ENCODE data around the gene SUGT1.

SUGT1 gene

GRCh38 chr13:52726258-52726657, 73.6 kb downstream of the SUGT1 start:
- no peak overlapping the region for H3K27ac ChIP-seq
- DNase-seq (ENCODE audit: low read depth, low spot score), result no peak

GRCh38 chr13:52734075-52734623, 81.5 kb downstream of the SUGT1 start:
- H3K27ac ChIP-seq, result no peak overlapping the region
- no peak for DNase-seq (ENCODE audit: low read depth, low spot score)

- H3K27ac ChIP-seq, result no peak overlapping the region
- no peak for DNase-seq (ENCODE audit: low read depth, low spot score)
Measured at GRCh38 chr13:52736891-52737290, 84.3 kb downstream of the SUGT1 start.

GRCh38 chr13:52737451-52737850, 84.8 kb downstream of the SUGT1 start:
- no peak for DNase-seq (ENCODE audit: low read depth, low spot score)
- no peak overlapping the region for H3K27ac ChIP-seq

- no peak for DNase-seq (ENCODE audit: low read depth, low spot score)
Measured at GRCh38 chr13:52737965-52738364, 85.3 kb downstream of the SUGT1 start.

GRCh38 chr13:52738719-52739467, 86.3 kb downstream of the SUGT1 start:
- H3K27ac ChIP-seq, result no peak overlapping the region
- no peak for DNase-seq (ENCODE audit: low read depth, low spot score)

More at GRCh38 chr13:52737965-52738364, 85.3 kb downstream of the SUGT1 start:
- H3K27ac ChIP-seq, result no peak overlapping the region

GRCh38 chr13:52739468-52740071, 86.9 kb downstream of the SUGT1 start, which contains the start of gene CNMD:
Gene CNMD, minus strand, starts transcription at chr13:52739820. Its CDS starts 119 bp downstream, at chr13:52739701.
- H3K27ac ChIP-seq, result no peak within 1 kb of the TSS
- DNase-seq (ENCODE audit: low read depth, low spot score), result no peak

- no peak overlapping the region for H3K27ac ChIP-seq
Measured at GRCh38 chr13:52743569-52743968, 90.9 kb downstream of the SUGT1 start.

GRCh38 chr13:52743988-52744387, 91.4 kb downstream of the SUGT1 start:
- no peak overlapping the region for H3K27ac ChIP-seq
- DNase-seq (ENCODE audit: low read depth, low spot score), result no peak

More at GRCh38 chr13:52743569-52743968, 90.9 kb downstream of the SUGT1 start:
- DNase-seq (ENCODE audit: low read depth, low spot score), result no peak

GRCh38 chr13:52744842-52745375, 92.3 kb downstream of the SUGT1 start:
- DNase-seq (ENCODE audit: low read depth, low spot score), result no peak
- no peak overlapping the region for H3K27ac ChIP-seq

- no peak for DNase-seq (ENCODE audit: low read depth, low spot score)
- H3K27ac ChIP-seq, result no peak overlapping the region
Measured at GRCh38 chr13:52746141-52746540, 93.5 kb downstream of the SUGT1 start.

- H3K27ac ChIP-seq, result no peak overlapping the region
- no peak for DNase-seq (ENCODE audit: low read depth, low spot score)
Measured at GRCh38 chr13:52749419-52749818, 96.8 kb downstream of the SUGT1 start.
